HCT116 (cell line): Measurements from ENCODE around the gene JDP2. TPM values are rescaled to one million over a fixed set of nuclear protein-coding genes. Genes with fewer than 3 reads are reported as not detected.

Experiments used
- ATAC-seq: fragments of 200-7000 bp; cut with Tn5 transposase; 2 replicates; pipeline ENCODE4 v1.9.1; 2020; ENCODE audit warnings: mild to moderate bottlenecking, moderate library complexity
- BruUV-seq: library from RNA; stranded (reverse); fragments of 400-500 nt; replicated peaks from 2 replicates; lab custom pipeline; 2021; lab: Mats Ljungman, UMichigan
- CTCF ChIA-PET: fragments of 300-600 bp; sonication (Branson Sonifier 250); formaldehyde crosslinking; loops from one replicate; lab custom pipeline; 2021; ENCODE audit warnings: antibody characterized with exemption; lab: Charles Lee
- POLR2A ChIA-PET: fragments of 300-600, 350-600 bp; sonication (Branson Sonifier 250); formaldehyde crosslinking; loops from one replicate; lab custom pipeline; 2021; ENCODE audit warnings: antibody characterized with exemption; lab: Charles Lee
- RAD21 ChIA-PET, 2 experiments: fragments of 300-600 bp; sonication (Branson Sonifier 250); formaldehyde crosslinking; loops; one replicate each; lab custom pipeline; 2023; ENCODE audit warnings: low total read pairs in 2 of 2; ENCODE audit not compliant: uncharacterized antibody in 2 of 2, unreplicated experiment in 2 of 2, low non-redundant PET in 1 of 2; lab: Charles Lee
- DNase-seq: peaks from one replicate; pipeline ENCODE4 v3.0.0-alpha.2; 2010; ENCODE audit warnings: low read depth, low spot score
- H2AFZ ChIP-seq: fragments of 200-600 bp; shearing (Covaris generic), sonication (generic); 2 replicates; pipeline ENCODE4 v1.6.1; 2017; ENCODE audit warnings: low read depth, mixed run types, mixed read lengths, antibody characterized with exemption, low read length; ENCODE audit not compliant: poor library complexity, severe bottlenecking
- H3K27ac ChIP-seq: 2 replicates; pipeline ENCODE4 v1.5.1; 2012; ENCODE audit warnings: low read depth, low read length
- H3K27me3 ChIP-seq: fragments of 200-600 bp; sonication (generic); 2 replicates; pipeline ENCODE4 v1.6.1; 2016; ENCODE audit warnings: mixed run types, low read length, mixed read lengths; ENCODE audit not compliant: insufficient read depth
- H3K36me3 ChIP-seq, 2 experiments: fragments of 200-500 bp in 1 of 2; fragments of 200-600 bp in 1 of 2; sonication (Bioruptor generic) in 1 of 2; sonication (generic) in 1 of 2; 2 replicates each; pipeline versions ENCODE4 v1.5.1 to v1.6.1; 2014 to 2016; ENCODE audit warnings: low read length in 2 of 2, inconsistent platforms in 1 of 2, mixed read lengths in 1 of 2, mixed run types in 1 of 2; ENCODE audit not compliant: insufficient read depth in 2 of 2, control insufficient read depth in 1 of 2
- H3K4me1 ChIP-seq, 2 experiments: fragments of 200-600 bp in 1 of 2; sonication (generic) in 1 of 2; 2 replicates each; pipeline versions ENCODE4 v1.5.1 to v1.6.1; 2012 to 2017; ENCODE audit warnings: low read length in 2 of 2, inconsistent platforms in 1 of 2, mild to moderate bottlenecking in 1 of 2, mixed read lengths in 1 of 2, mixed run types in 1 of 2, moderate library complexity in 1 of 2; ENCODE audit not compliant: insufficient read depth in 2 of 2, control insufficient read depth in 1 of 2
- H3K4me2 ChIP-seq: fragments of 200-600 bp; sonication (generic); 2 replicates; pipeline ENCODE4 v1.6.1; 2017; ENCODE audit warnings: mixed run types, low read length, mixed read lengths
- H3K4me3 ChIP-seq, 2 experiments: fragments of 200-600 bp in 1 of 2; sonication (generic) in 1 of 2; replicated peaks in 1 of 2; 2 replicates each; pipeline ENCODE4 v1.5.1; 2011 to 2016; ENCODE audit warnings: low read length in 2 of 2, control low read depth in 1 of 2, low read depth in 1 of 2, mild to moderate bottlenecking in 1 of 2, mixed read lengths in 1 of 2, mixed run types in 1 of 2
- H3K79me2 ChIP-seq: fragments of 200-600 bp; sonication (generic); 2 replicates; pipeline ENCODE4 v1.6.1; 2017; ENCODE audit warnings: mild to moderate bottlenecking, mixed run types, low read length, moderate library complexity, mixed read lengths; ENCODE audit not compliant: insufficient read depth
- H3K9ac ChIP-seq: fragments of 200-600 bp; sonication (generic); 2 replicates; pipeline ENCODE4 v1.6.1; 2016; ENCODE audit warnings: low read length, mixed read lengths
- H3K9me2 ChIP-seq: fragments of 200-600 bp; sonication (generic), shearing (Covaris generic); 2 replicates; pipeline ENCODE4 v1.6.1; 2017; ENCODE audit warnings: mixed run types, mild to moderate bottlenecking, moderate library complexity; ENCODE audit not compliant: insufficient read depth
- H3K9me3 ChIP-seq, 2 experiments: fragments of 200-500 bp in 1 of 2; fragments of 200-600 bp in 1 of 2; sonication (Bioruptor generic) in 1 of 2; sonication (generic) in 1 of 2; 2 replicates each; pipeline ENCODE4 v1.6.1; 2014 to 2017; ENCODE audit warnings: low read length in 2 of 2, mixed read lengths in 2 of 2, inconsistent platforms in 1 of 2, low read depth in 1 of 2, mild to moderate bottlenecking in 1 of 2, mixed run types in 1 of 2, moderate library complexity in 1 of 2; ENCODE audit not compliant: control insufficient read depth in 1 of 2, insufficient read depth in 1 of 2
- H4K20me1 ChIP-seq: fragments of 200-600 bp; sonication (generic), shearing (Covaris generic); 2 replicates; pipeline ENCODE4 v1.6.1; 2017; ENCODE audit warnings: mixed run types, mild to moderate bottlenecking, moderate library complexity; ENCODE audit not compliant: insufficient read depth
- POLR2AphosphoS5 ChIP-seq: IDR thresholded peaks from 2 replicates; pipeline ENCODE4 v1.6.1; 2011; ENCODE audit warnings: mild to moderate bottlenecking, low read depth, low read length, moderate library complexity
- REST ChIP-seq: IDR thresholded peaks from 2 replicates; pipeline ENCODE4 v1.6.1; 2012; ENCODE audit warnings: low read depth
- ZBTB33 ChIP-seq: IDR thresholded peaks from 2 replicates; pipeline ENCODE4 v1.6.1; 2011; ENCODE audit warnings: mild to moderate bottlenecking, low read length, moderate library complexity; ENCODE audit not compliant: insufficient replicate concordance; ENCODE audit errors: extremely low read depth
- intact Hi-C: fragments of 100-400 bp; cut with micrococcal nuclease; formaldehyde crosslinking; loops from 2 replicates; pipeline ENCODE4 v1.10.0; 2022
- total RNA-seq: library from RNA; stranded (reverse); gene quantifications from one replicate; pipeline ENCODE4 v1.2.1, GENCODE V29; 2021; ENCODE audit not compliant: unreplicated experiment
- TF ChIP-seq, protein P1 (sequence below): IDR thresholded peaks from 2 replicates; pipeline ENCODE4 v1.6.1; 2012

JDP2 gene
- total RNA-seq, 1 experiment from 2014 or later, result 25.4 TPM

DNA sequence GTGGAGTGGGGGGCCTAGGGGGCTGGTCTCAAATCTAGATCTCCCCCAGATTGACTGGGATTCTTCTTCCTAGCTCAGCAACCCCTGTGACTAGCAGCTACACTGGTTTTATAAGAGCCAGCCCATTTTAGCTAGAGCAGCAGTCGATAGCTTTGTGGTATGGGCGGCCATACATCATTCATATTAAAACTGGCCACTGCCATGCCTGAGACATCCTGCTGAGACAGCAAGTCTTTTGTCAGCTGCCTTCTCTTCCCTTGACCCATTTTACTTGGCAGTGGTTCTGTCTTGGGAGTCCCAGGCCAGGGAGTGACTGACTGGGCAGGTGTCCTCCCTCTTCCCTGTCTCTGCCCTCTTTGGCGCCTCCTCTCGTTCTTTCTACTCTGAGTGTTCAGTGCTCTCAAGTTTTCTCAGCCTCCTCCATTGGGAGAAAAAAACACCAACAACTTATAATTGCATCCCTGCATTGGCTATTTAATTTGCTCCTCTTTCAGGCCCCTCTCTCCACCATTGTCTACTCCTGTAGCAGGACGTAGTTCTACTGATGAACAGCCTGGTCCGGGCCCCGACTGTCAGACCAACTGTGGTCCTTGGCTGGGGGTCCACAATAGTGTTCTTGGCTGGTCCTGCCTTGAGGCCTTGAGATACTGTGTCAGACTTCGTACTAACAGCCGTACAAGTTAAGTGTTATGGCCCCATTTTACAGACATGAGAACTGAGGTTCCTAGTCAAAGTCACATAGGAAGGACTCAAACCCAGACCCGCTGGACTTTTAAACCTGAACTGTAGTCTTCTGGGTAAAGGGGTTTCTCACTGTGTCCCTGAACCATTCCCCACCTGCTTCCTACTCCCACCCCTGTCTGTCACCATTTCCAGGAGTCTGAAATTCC is 18.3 kb upstream of the JDP2 start (continued):
- TF ChIP-seq REST, result no peak
- TF ChIP-seq ZBTB33, result no peak
- TF ChIP-seq, protein P1, sequence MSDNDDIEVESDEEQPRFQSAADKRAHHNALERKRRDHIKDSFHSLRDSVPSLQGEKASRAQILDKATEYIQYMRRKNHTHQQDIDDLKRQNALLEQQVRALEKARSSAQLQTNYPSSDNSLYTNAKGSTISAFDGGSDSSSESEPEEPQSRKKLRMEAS, result no peak

DNA sequence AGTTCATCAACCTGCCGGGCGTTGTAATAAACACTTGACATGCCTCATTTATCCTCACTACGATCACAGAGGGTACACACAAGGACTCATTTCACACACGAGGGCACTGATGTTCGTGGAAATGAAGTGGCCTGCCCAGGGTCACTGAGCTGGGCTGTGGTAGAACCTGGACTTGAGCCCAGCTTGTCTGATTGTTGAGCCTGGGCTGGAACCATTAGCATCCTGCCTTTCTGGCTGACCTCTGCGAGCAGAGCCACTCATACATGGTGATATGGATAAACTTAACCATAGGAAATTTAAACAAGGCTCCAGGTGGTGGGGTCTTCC is 16.6 kb upstream of the JDP2 start:
- Histone ChIP-seq H3K27me3 (no peaks in the 10 kb centered on the region), H3K36me3 (no peaks in the 10 kb centered on the region), H3K9me2 (no peaks in the 10 kb centered on the region), H3K4me2 (no peak overlapping the region), H2AFZ (no peak overlapping the region), H3K9me3 (no peaks in the 10 kb centered on the region), H4K20me1 (no peaks in the 10 kb centered on the region), H3K4me3 (no peak overlapping the region), H3K4me1 (no peaks in the 10 kb centered on the region), H3K27ac (no peak overlapping the region), H3K9ac (no peak overlapping the region)
- ATAC-seq, result no peak
- POLR2A ChIA-PET, result no interaction called here
- intact Hi-C loops, result no loop called here
- no peak for DNase-seq
- RAD21 ChIA-PET, result no interaction called here
- no TSS peak for BruUV-seq
- CTCF ChIA-PET, result no interaction called here
- TF ChIP-seq, protein P1, result no peak
- TF ChIP-seq POLR2AphosphoS5, result no peak
- TF ChIP-seq, all 23 proteins: peak for 0
- no peaks in the 10 kb centered on the region for H3K79me2 ChIP-seq
